Right cardiac atrium (tissue), 5 donors: ENCODE measurements around the gene ADAMTS14. TPM values are rescaled to one million over a fixed set of nuclear protein-coding genes. Genes with fewer than 3 reads are reported as not detected.

Experiments
- ATAC-seq, 2 donors: fragments of 200-7000 bp; cut with Tn5 transposase; one replicate each; pipeline versions ENCODE4 v1.8.0 to v1.9.1; 2020; ENCODE audit warnings: moderate library complexity in 2 of 2, mild to moderate bottlenecking in 1 of 2
- DNase-seq, 3 donors: peaks; one replicate each; pipeline ENCODE4 v3.0.0-alpha.2; 2020
- H3K27ac ChIP-seq: one replicate; pipeline ENCODE4 v1.5.1; 2013; ENCODE audit warnings: mild to moderate bottlenecking, low read length, control low read depth, moderate library complexity
- H3K27me3 ChIP-seq: one replicate; pipeline ENCODE4 v1.6.1; 2013; ENCODE audit not compliant: control insufficient read depth, insufficient read depth
- H3K4me1 ChIP-seq: one replicate; pipeline ENCODE4 v1.6.1; 2013; ENCODE audit warnings: low read length; ENCODE audit not compliant: control insufficient read depth, insufficient read depth
- H3K4me3 ChIP-seq: one replicate; pipeline ENCODE4 v1.5.1; 2013; ENCODE audit warnings: low read length, control low read depth
- H3K9me3 ChIP-seq: one replicate; pipeline ENCODE4 v1.6.1; 2013; ENCODE audit warnings: low read length; ENCODE audit not compliant: control insufficient read depth
- WGBS: extraction: QIAGEN DNeasy Blood & Tissue Kit; methylation state at CpG from one replicate; pipeline ENCODE4 v1.1.7; 2013; 5-methylcytosine and 5-hydroxymethylcytosine counted together
- intact Hi-C, 4 donors: fragments of 100-400 bp; cut with DNase I; formaldehyde crosslinking; loops; one replicate each; pipeline versions ENCODE4 v1.11.0 to v1.14.0; 2022 to 2023
- polyA plus RNA-seq: library from polyadenylated mRNA; stranded (reverse); fragments of 200-250 nt; gene quantifications from one replicate; pipeline ENCODE4 v1.2.3, GENCODE V29; 2013
- total RNA-seq, 4 donors: library from RNA; stranded (reverse); fragmentation: NEBNext Ultra II Directional; extraction: Animal tissue kit (Norgen Biotek cat#: 25700); gene quantifications; one replicate each; pipeline ENCODE4 v1.2.1, GENCODE V29; 2021
- donor health status: healthy with polysubstance abuse.
- donor health status: DM: no; HTN: yes; CAD: no.
- donor health status: DM: no; HTN: no; CAD: no.
- donor health status: DM: no; HTN: yes; CAD: no; lungs with severe emphysema.
- donor health status: DM: yes; HTN: yes; CAD: no.

ADAMTS14 gene
- total and polyA plus RNA-seq, 5 donors = 0.03 to 0.36 (median 0.14) TPM

- WGBS = 67% methylated on average over 3 of the region's 3 CpGs
- DNase-seq (no peak), ATAC-seq (no peak)
Observed at GRCh38 chr10:70695241-70696030, 23.1 kb downstream of the ADAMTS14 start.

GRCh38 chr10:70698211-70698610 lies 25.9 kb downstream of the ADAMTS14 start:
- WGBS = 42% methylated on average over 4 of the region's 4 CpGs
- DNase-seq (no peak), ATAC-seq (no peak)
- Histone ChIP-seq H3K27ac (no peak overlapping the region), H3K27me3 (no peaks in the 10 kb centered on the region), H3K4me3 (no peak overlapping the region), H3K4me1 (no peaks in the 10 kb centered on the region), H3K9me3 (no peaks in the 10 kb centered on the region)
- intact Hi-C loops = no loop called here

More at GRCh38 chr10:70695241-70696030, 23.1 kb downstream of the ADAMTS14 start:
- no peaks in the 10 kb centered on the region for H3K4me1 ChIP-seq
- intact Hi-C loops = no loop called here
- H3K4me3 ChIP-seq = no peak overlapping the region
- H3K9me3 ChIP-seq = no peaks in the 10 kb centered on the region
- no peaks in the 10 kb centered on the region for H3K27me3 ChIP-seq
- H3K27ac ChIP-seq = no peak overlapping the region

GRCh38 chr10:70699063-70699658 lies 26.9 kb downstream of the ADAMTS14 start:
- Histone ChIP-seq H3K4me3 (no peak overlapping the region), H3K27ac (no peak overlapping the region), H3K4me1 (no peaks in the 10 kb centered on the region), H3K9me3 (no peaks in the 10 kb centered on the region), H3K27me3 (no peaks in the 10 kb centered on the region)
- DNase-seq = no peak
- intact Hi-C loops = no loop called here
- WGBS = 94% methylated on average over 3 of the region's 3 CpGs
- no peak for ATAC-seq

- ATAC-seq = no peak
- H3K4me1 ChIP-seq = no peaks in the 10 kb centered on the region
- no peak overlapping the region for H3K27ac ChIP-seq
- H3K27me3 ChIP-seq = no peaks in the 10 kb centered on the region
- no peak for DNase-seq
- intact Hi-C loops = no loop called here
- no peaks in the 10 kb centered on the region for H3K9me3 ChIP-seq
- no peak overlapping the region for H3K4me3 ChIP-seq
- WGBS = 80% methylated on average over 10 of the region's 10 CpGs
Observed at GRCh38 chr10:70699659-70700174, 27.4 kb downstream of the ADAMTS14 start.

DNA sequence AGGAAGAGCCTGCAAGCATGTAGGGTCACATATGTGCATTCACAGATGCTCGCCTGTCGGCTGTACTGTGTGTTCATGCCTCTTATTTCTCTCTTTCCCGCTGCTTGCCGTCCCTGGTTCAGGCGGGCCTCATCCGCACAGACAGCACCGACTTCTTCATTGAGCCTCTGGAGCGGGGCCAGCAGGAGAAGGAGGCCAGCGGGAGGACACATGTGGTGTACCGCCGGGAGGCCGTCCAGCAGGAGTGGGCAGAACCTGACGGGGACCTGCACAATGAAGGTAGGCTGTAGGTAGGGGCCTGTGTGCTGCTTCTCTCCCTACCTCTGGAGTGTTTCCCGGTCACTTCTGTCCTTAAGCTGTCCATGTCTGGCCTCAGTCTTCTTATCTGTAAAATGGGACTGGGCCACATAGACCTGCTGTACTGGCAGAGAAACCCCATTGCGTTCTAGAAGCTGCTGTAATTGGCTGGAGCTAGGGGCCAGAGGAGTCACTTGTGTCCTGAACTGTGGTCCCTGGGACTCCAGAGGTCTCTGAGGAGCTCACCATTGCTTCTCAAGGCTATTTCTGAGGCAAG lies 30.0 kb downstream of the ADAMTS14 start:
- no peaks in the 10 kb centered on the region for H3K9me3 ChIP-seq
- no peaks in the 10 kb centered on the region for H3K4me1 ChIP-seq
- WGBS = 93% methylated on average over 15 of the region's 15 CpGs
- intact Hi-C loops = no loop called here
- DNase-seq (no peak), ATAC-seq (no peak)
- no peaks in the 10 kb centered on the region for H3K27me3 ChIP-seq
- no peak overlapping the region for H3K27ac ChIP-seq
- H3K4me3 ChIP-seq = no peak overlapping the region

GRCh38 chr10:70704211-70704610 lies 31.9 kb downstream of the ADAMTS14 start:
- 95% methylated on average over 5 of the region's 5 CpGs for WGBS
- H3K27ac ChIP-seq = no peak overlapping the region
- intact Hi-C loops = no loop called here
- DNase-seq = no peak
- no peaks in the 10 kb centered on the region for H3K27me3 ChIP-seq
- no peaks in the 10 kb centered on the region for H3K4me1 ChIP-seq
- H3K9me3 ChIP-seq = no peaks in the 10 kb centered on the region
- H3K4me3 ChIP-seq = no peak overlapping the region
- no peak for ATAC-seq

GRCh38 chr10:70705121-70705861 lies 33.0 kb downstream of the ADAMTS14 start:
- H3K27ac ChIP-seq = no peak overlapping the region
- ATAC-seq = no peak
- H3K4me3 ChIP-seq = no peak overlapping the region
- H3K27me3 ChIP-seq = no peaks in the 10 kb centered on the region
- H3K4me1 ChIP-seq = no peaks in the 10 kb centered on the region
- no peak for DNase-seq
- intact Hi-C loops = no loop called here
- H3K9me3 ChIP-seq = no peaks in the 10 kb centered on the region
- 89% methylated on average over 18 of the region's 18 CpGs for WGBS

- ATAC-seq = no peak
- intact Hi-C loops = no loop called here
- peaks cover 1% of the 10 kb centered on the region for H3K4me1 ChIP-seq
- DNase-seq = no peak
- H3K27me3 ChIP-seq = no peaks in the 10 kb centered on the region
- H3K27ac ChIP-seq = no peak overlapping the region
- H3K9me3 ChIP-seq = no peaks in the 10 kb centered on the region
- no peak overlapping the region for H3K4me3 ChIP-seq
- WGBS = 87% methylated on average over 7 of the region's 7 CpGs
Observed at GRCh38 chr10:70711177-70711576, 38.9 kb downstream of the ADAMTS14 start.

DNA sequence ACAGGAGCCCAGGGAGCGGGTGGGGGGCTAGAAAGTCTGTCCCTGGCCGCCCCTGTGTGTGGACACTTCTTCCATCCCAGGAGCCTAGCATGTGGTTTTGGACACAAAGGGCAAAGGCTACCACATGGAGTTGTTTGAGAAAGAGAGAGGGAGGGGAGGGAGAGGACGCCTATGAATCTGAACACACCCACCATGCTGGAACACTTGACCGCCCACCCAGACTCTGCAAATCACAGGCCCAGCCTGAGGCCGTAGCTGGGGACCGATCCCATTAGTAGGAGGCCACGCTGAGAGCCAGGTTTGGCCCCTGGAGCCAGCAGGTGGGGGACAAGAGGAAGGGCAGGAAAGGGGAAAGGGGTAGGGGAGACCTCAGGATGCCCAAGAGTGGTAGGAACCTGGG lies 39.6 kb downstream of the ADAMTS14 start:
- intact Hi-C loops = no loop called here
- Histone ChIP-seq H3K27me3 (no peaks in the 10 kb centered on the region), H3K9me3 (no peaks in the 10 kb centered on the region), H3K27ac (no peak overlapping the region), H3K4me1 (peaks cover 1% of the 10 kb centered on the region), H3K4me3 (no peak overlapping the region)
- no peak for ATAC-seq
- DNase-seq = no peak
- WGBS = 91% methylated on average over 7 of the region's 7 CpGs

- peaks cover 1% of the 10 kb centered on the region for H3K4me1 ChIP-seq
- H3K27ac ChIP-seq = no peak overlapping the region
- ATAC-seq (no peak), DNase-seq (no peak)
- H3K9me3 ChIP-seq = no peaks in the 10 kb centered on the region
- intact Hi-C loops = no loop called here
- H3K4me3 ChIP-seq = no peak overlapping the region
- WGBS = 79% methylated on average over 4 of the region's 4 CpGs
- no peaks in the 10 kb centered on the region for H3K27me3 ChIP-seq
Observed at GRCh38 chr10:70714245-70714644, 41.9 kb downstream of the ADAMTS14 start.

GRCh38 chr10:70714951-70715350 lies 42.6 kb downstream of the ADAMTS14 start:
- ATAC-seq = no peak
- 71% methylated on average over 2 of the region's 2 CpGs for WGBS
- H3K4me3 ChIP-seq = no peak overlapping the region
- no peak for DNase-seq
- intact Hi-C loops = no loop called here
- H3K27ac ChIP-seq = no peak overlapping the region
- H3K27me3 ChIP-seq = no peaks in the 10 kb centered on the region
- no peaks in the 10 kb centered on the region for H3K9me3 ChIP-seq
- peaks cover 1% of the 10 kb centered on the region for H3K4me1 ChIP-seq
